ENCODE measurements around the gene RHOD.

DNA sequence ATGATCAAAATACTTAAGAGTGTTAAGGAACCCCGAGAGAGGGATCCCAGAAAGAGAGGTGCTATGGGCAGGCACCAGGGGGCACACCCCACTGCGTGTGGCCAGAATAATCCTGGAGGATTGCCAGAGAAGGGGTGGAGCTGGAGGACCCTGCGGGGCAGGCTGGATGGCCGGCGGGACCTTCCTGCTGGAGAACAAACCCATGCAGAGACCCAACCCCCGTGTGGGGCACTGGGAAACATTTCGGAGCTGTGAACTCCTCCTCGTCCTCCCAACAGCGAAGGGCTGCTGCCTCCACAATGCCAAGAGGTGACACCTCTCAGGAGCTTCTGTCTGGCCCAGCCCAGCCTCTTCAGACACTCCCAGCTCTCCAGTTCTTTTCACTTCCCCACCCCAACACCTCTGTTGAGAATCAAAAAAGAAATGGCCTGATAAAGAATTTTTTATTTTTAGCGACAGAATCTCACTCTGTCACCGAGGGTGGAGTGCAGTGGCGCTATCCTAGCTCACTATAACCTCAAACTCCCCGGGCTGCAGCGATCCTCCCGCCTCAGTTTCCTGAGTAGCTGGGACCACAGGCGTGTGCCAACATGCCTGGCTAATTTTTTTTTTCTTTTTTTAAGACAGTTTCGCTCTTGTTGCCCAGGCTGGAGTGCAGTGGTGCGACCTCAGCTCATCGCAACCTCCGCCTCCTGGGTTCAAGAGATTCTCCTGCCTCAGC is 25.6 kb downstream of the RHOD start:
- TF ChIP-seq, protein P1, sequence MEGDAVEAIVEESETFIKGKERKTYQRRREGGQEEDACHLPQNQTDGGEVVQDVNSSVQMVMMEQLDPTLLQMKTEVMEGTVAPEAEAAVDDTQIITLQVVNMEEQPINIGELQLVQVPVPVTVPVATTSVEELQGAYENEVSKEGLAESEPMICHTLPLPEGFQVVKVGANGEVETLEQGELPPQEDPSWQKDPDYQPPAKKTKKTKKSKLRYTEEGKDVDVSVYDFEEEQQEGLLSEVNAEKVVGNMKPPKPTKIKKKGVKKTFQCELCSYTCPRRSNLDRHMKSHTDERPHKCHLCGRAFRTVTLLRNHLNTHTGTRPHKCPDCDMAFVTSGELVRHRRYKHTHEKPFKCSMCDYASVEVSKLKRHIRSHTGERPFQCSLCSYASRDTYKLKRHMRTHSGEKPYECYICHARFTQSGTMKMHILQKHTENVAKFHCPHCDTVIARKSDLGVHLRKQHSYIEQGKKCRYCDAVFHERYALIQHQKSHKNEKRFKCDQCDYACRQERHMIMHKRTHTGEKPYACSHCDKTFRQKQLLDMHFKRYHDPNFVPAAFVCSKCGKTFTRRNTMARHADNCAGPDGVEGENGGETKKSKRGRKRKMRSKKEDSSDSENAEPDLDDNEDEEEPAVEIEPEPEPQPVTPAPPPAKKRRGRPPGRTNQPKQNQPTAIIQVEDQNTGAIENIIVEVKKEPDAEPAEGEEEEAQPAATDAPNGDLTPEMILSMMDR (conservative IDR thresholded peaks at IDR 0.05; ENCODE audit: low read depth, low read length): no peak
- TF ChIP-seq EZH2 (IDR thresholded peaks at IDR 0.05; ENCODE audit: low read length, unreplicated experiment): no peak
